Mucosa of descending colon (tissue), 3 donors: ENCODE data around the gene GKAP1. TPM values are rescaled to one million over a fixed set of nuclear protein-coding genes. Genes with fewer than 3 reads are reported as not detected.
"Not testable (repeated sequence)": the region's sequence is repeated elsewhere in the genome, so short reads cannot be mapped to it uniquely, and the experiment has no call there.

Source experiments
- ATAC-seq: fragments of 200-7000 bp; cut with Tn5 transposase; one replicate; pipeline ENCODE4 v1.9.1; 2020; ENCODE audit warnings: mild to moderate bottlenecking, moderate library complexity
- DNase-seq, 3 donors: peaks; one replicate each; pipeline ENCODE4 v3.0.0-alpha.2; 2020
- H3K36me3 ChIP-seq: fragments of 200-600 bp; one replicate; pipeline ENCODE4 v1.8.0; 2021; ENCODE audit warnings: low read depth, mild to moderate bottlenecking
- H3K4me1 ChIP-seq: fragments of 200-600 bp; one replicate; pipeline ENCODE4 v1.8.0; 2021; ENCODE audit warnings: low read depth, mild to moderate bottlenecking
- H3K4me3 ChIP-seq: fragments of 200-600 bp; one replicate; pipeline ENCODE4 v1.8.0; 2021; ENCODE audit warnings: mild to moderate bottlenecking
- H3K9me3 ChIP-seq: fragments of 200-600 bp; one replicate; pipeline ENCODE4 v1.8.0; 2021; ENCODE audit warnings: mild to moderate bottlenecking
- CTCF ChIP-seq: fragments of 200-600 bp; IDR thresholded peaks from one replicate; pipeline ENCODE4 v1.8.0; 2022; ENCODE audit warnings: antibody characterized with exemption, mild to moderate bottlenecking
- intact Hi-C, 2 donors: fragments of 100-400 bp; cut with DNase I in 1 of 2; cut with micrococcal nuclease in 1 of 2; formaldehyde crosslinking; loops; one replicate each; pipeline versions ENCODE4 v1.11.0 to v1.11.1; 2022; cut with DNase I, micrococcal nuclease
- long read RNA-seq, 2 donors: library from polyadenylated mRNA; unstranded; transcript quantifications; one replicate each; pipeline ENCODE4 v2.0.0, GENCODE V29; 2019 to 2021
- total RNA-seq, 3 donors: library from RNA; stranded (reverse); fragmentation: NEBNext Ultra II Directional in 2 of 3; extraction: Animal tissue kit (Norgen Biotek cat#: 25700) in 2 of 3; gene quantifications; one replicate each; pipeline versions ENCODE4 v1.2.1 to v1.2.4, GENCODE V29; 2021 to 2023
- donor health status: DM: no; HTN: no; CAD: no; lungs with moderate emphysema.
- donor health status: DM: no; HTN: no; CAD: no.
- donor health status: DM: no; HTN: yes; CAD: no.

The GKAP1 gene
- 10 to 100 TPM in 1 of 3 donors, 1 to 10 TPM in 2; 3.7 to 17.9 (median 3.9) TPM for total RNA-seq
- long read RNA-seq, donor 1, partial matches to known transcripts, result 7 of 18 reads
- long read RNA-seq, donor 1, other reads (novel, unspliced or antisense), result 5 of 18 reads
- long read RNA-seq, donor 2, result 0 reads

- peak; percentile 17 for TF ChIP-seq CTCF
- peak; percentile 79 to 90 (median 89) for DNase-seq
- H3K9me3 ChIP-seq, intact Hi-C loops, H3K4me1 ChIP-seq, H3K36me3 ChIP-seq: not testable (repeated sequence)
- H3K4me3 ChIP-seq, result peak within 1 kb of the TSS; percentile 61
- ATAC-seq, result peak; percentile 96
Measured at GRCh38 chr9:83817356-83818278, at the start of gene GKAP1. Gene GKAP1, minus strand, starts transcription at chr9:83817769. Its CDS starts 11,252 bp downstream, at chr9:83806517.

GRCh38 chr9:83849895-83850294 lies 32.3 kb upstream of the GKAP1 start:
- H3K4me3 ChIP-seq, DNase-seq, ATAC-seq, H3K9me3 ChIP-seq, H3K4me1 ChIP-seq, intact Hi-C loops, H3K36me3 ChIP-seq: not testable (repeated sequence)

GRCh38 chr9:83837070-83837643 lies 19.6 kb upstream of the GKAP1 start:
- ATAC-seq, result peak; percentile 61

GRCh38 chr9:83830426-83831071 lies 13.0 kb upstream of the GKAP1 start:
- ATAC-seq, H3K9me3 ChIP-seq, H3K4me3 ChIP-seq: not testable (repeated sequence)

More at GRCh38 chr9:83837070-83837643, 19.6 kb upstream of the GKAP1 start:
- H3K36me3 ChIP-seq, DNase-seq, H3K4me3 ChIP-seq, H3K9me3 ChIP-seq, intact Hi-C loops, H3K4me1 ChIP-seq: not testable (repeated sequence)

GRCh38 chr9:83824986-83825623 lies 7.5 kb upstream of the GKAP1 start:
- intact Hi-C loops, H3K36me3 ChIP-seq, H3K9me3 ChIP-seq, DNase-seq, H3K4me1 ChIP-seq, ATAC-seq, H3K4me3 ChIP-seq: not testable (repeated sequence)

More at GRCh38 chr9:83830426-83831071, 13.0 kb upstream of the GKAP1 start:
- H3K4me1 ChIP-seq, intact Hi-C loops, DNase-seq, H3K36me3 ChIP-seq: not testable (repeated sequence)

GRCh38 chr9:83817011-83817355 lies 586 bp downstream of the GKAP1 start:
- DNase-seq, result peak in 1 of 3 donors; percentile 42
- H3K4me3 ChIP-seq, result peak overlapping the region; percentile 61
- intact Hi-C loops, H3K36me3 ChIP-seq, H3K4me1 ChIP-seq, H3K9me3 ChIP-seq, ATAC-seq: not testable (repeated sequence)

GRCh38 chr9:83815120-83815519 lies 2.4 kb downstream of the GKAP1 start:
- ATAC-seq, H3K36me3 ChIP-seq, H3K4me1 ChIP-seq, H3K4me3 ChIP-seq, intact Hi-C loops, H3K9me3 ChIP-seq, DNase-seq: not testable (repeated sequence)

GRCh38 chr9:83809213-83809612 lies 8.4 kb downstream of the GKAP1 start:
- intact Hi-C loops, H3K9me3 ChIP-seq, H3K4me3 ChIP-seq, H3K36me3 ChIP-seq, H3K4me1 ChIP-seq, ATAC-seq, DNase-seq: not testable (repeated sequence)

- H3K36me3 ChIP-seq, H3K4me1 ChIP-seq, intact Hi-C loops, H3K4me3 ChIP-seq, DNase-seq, H3K9me3 ChIP-seq, ATAC-seq: not testable (repeated sequence)
Measured at GRCh38 chr9:83804454-83804853, 13.1 kb downstream of the GKAP1 start.

- DNase-seq, H3K36me3 ChIP-seq, H3K9me3 ChIP-seq, H3K4me1 ChIP-seq, ATAC-seq, H3K4me3 ChIP-seq, intact Hi-C loops: not testable (repeated sequence)
Measured at GRCh38 chr9:83803941-83804340, 13.6 kb downstream of the GKAP1 start.
